Type B pancreatic cell (in vitro differentiated cells): ENCODE measurements around the gene SMIM41. TPM values are rescaled to one million over a fixed set of nuclear protein-coding genes. Genes with fewer than 3 reads are reported as not detected.
"Not testable (repeated sequence)": the region's sequence is repeated elsewhere in the genome, so short reads cannot be mapped to it uniquely, and the experiment has no call there.

Source experiments
- DNase-seq: peaks from one replicate; pipeline ENCODE4 v3.0.0; 2021; ENCODE audit warnings: mixed read lengths; ENCODE audit not compliant: unreplicated experiment; ENCODE audit errors: extremely low spot score
- H3K27ac Mint-ChIP-seq: 2 replicates; pipeline ENCODE4 v1.8.0; 2021; ENCODE audit warnings: mild to moderate bottlenecking, mixed read lengths
- H3K27me3 Mint-ChIP-seq: 2 replicates; pipeline ENCODE4 v1.8.0; 2021; ENCODE audit warnings: mixed read lengths
- H3K36me3 Mint-ChIP-seq: 2 replicates; pipeline ENCODE4 v1.8.0; 2021; ENCODE audit warnings: mixed read lengths
- H3K4me1 Mint-ChIP-seq: one replicate; pipeline ENCODE4 v1.8.0; 2021; ENCODE audit warnings: mixed read lengths; ENCODE audit not compliant: unreplicated experiment
- H3K4me3 Mint-ChIP-seq: 2 replicates; pipeline ENCODE4 v1.8.0; 2021; ENCODE audit warnings: mild to moderate bottlenecking, mixed read lengths
- H3K9me3 Mint-ChIP-seq: 2 replicates; pipeline ENCODE4 v1.8.0; 2021; ENCODE audit warnings: mixed read lengths
- CTCF ChIP-seq: fragments of 200-600 bp; sonication (generic); conservative IDR thresholded peaks from 2 replicates; pipeline ENCODE4 v1.5.0; 2021; ENCODE audit warnings: antibody characterized with exemption, mild to moderate bottlenecking
- total RNA-seq: library from RNA; stranded (reverse); gene quantifications from 2 replicates; pipeline ENCODE4 v1.2.1, GENCODE V29; 2021; ENCODE audit warnings: low replicate concordance

The SMIM41 gene
- total RNA-seq, 1 donor from 2014 or later = not detected

DNA sequence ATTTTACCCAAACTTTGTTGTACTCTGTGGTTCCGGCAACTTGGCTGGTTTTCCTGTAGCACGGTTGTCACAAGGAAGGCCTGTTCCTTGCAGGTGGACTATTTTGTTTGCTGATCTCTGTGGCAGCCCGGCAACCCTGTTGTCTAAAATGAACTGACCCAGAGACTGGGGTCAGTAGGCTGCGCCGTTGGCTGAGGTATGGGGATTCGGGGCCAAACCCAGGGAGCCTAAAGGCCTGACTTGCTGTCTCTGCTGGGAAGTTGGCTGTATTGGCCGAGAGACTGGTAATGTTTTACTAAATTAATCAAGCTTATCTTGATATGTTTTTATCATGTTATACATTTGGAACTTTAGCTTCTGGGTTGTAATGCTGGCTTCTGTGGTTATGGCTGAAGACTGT, 13.8 kb downstream of the SMIM41 start:
- H3K36me3 Mint-ChIP-seq = no peaks in the 10 kb centered on the region
- no peak for DNase-seq
- H3K4me1 Mint-ChIP-seq = no peaks in the 10 kb centered on the region
- peak overlapping the region; percentile 76 for H3K27ac Mint-ChIP-seq
- peaks cover 4% of the 10 kb centered on the region for H3K9me3 Mint-ChIP-seq
- peaks cover 65% of the 10 kb centered on the region for H3K27me3 Mint-ChIP-seq
- H3K4me3 Mint-ChIP-seq = no peak overlapping the region
- no peak for TF ChIP-seq CTCF

DNA sequence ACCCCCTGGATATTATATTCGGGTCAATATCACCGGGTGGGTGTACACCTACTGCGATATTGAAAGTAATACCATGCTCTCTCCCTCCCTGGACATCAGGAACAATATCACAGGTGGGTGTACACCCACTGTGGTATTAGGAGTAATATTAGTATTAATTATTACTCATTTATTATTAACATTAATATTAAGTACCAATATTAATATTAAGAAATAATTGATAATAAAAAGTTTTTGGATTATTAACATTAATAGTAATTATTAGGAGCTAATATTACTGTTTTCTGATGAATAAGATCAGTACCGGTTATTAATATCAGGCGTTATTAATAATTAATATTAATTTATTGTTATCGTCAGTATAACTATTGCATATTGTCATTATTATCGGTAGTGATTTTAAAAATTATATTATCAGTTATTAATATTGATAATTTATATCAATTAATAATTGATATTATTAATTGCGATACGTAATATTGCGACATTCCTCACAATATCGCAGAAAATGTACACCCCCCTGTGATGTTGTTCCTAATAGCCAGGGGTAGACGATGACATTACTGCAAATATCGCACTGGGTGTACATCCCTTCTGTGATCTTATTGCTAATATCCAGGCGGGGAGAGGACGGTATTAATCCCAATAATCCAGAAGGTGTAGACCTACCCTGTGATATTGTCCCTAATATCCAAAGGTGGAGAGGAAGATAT, 17.0 kb downstream of the SMIM41 start:
- H3K4me1 Mint-ChIP-seq = no peaks in the 10 kb centered on the region
- no peak overlapping the region for H3K27ac Mint-ChIP-seq
- no peaks in the 10 kb centered on the region for H3K36me3 Mint-ChIP-seq
- TF ChIP-seq CTCF = no peak
- peaks cover 52% of the 10 kb centered on the region for H3K27me3 Mint-ChIP-seq
- peaks cover 4% of the 10 kb centered on the region for H3K9me3 Mint-ChIP-seq
- no peak overlapping the region for H3K4me3 Mint-ChIP-seq
- no peak for DNase-seq

GRCh38 chr12:52097045-52097666, 17.7 kb downstream of the SMIM41 start:
- no peak for DNase-seq
- peaks cover 4% of the 10 kb centered on the region for H3K9me3 Mint-ChIP-seq
- no peak overlapping the region for H3K4me3 Mint-ChIP-seq
- no peak for TF ChIP-seq CTCF
- H3K4me1 Mint-ChIP-seq = no peaks in the 10 kb centered on the region
- H3K27ac Mint-ChIP-seq = no peak overlapping the region
- H3K36me3 Mint-ChIP-seq = no peaks in the 10 kb centered on the region
- H3K27me3 Mint-ChIP-seq = peaks cover 51% of the 10 kb centered on the region

GRCh38 chr12:52104431-52105089, 25.1 kb downstream of the SMIM41 start:
- H3K4me3 Mint-ChIP-seq, H3K27ac Mint-ChIP-seq, H3K9me3 Mint-ChIP-seq, H3K4me1 Mint-ChIP-seq, DNase-seq, H3K36me3 Mint-ChIP-seq: not testable (repeated sequence)
- H3K27me3 Mint-ChIP-seq = peaks cover 46% of the 10 kb centered on the region

- not testable (repeated sequence) for H3K36me3 Mint-ChIP-seq, H3K9me3 Mint-ChIP-seq, H3K4me1 Mint-ChIP-seq, DNase-seq
- peak overlapping the region; percentile 59 for H3K4me3 Mint-ChIP-seq
- peaks cover 19% of the 10 kb centered on the region for H3K27me3 Mint-ChIP-seq
- H3K27ac Mint-ChIP-seq = peak overlapping the region; percentile 91
Measured at GRCh38 chr12:52116222-52117125, 37.0 kb downstream of the SMIM41 start.

DNA sequence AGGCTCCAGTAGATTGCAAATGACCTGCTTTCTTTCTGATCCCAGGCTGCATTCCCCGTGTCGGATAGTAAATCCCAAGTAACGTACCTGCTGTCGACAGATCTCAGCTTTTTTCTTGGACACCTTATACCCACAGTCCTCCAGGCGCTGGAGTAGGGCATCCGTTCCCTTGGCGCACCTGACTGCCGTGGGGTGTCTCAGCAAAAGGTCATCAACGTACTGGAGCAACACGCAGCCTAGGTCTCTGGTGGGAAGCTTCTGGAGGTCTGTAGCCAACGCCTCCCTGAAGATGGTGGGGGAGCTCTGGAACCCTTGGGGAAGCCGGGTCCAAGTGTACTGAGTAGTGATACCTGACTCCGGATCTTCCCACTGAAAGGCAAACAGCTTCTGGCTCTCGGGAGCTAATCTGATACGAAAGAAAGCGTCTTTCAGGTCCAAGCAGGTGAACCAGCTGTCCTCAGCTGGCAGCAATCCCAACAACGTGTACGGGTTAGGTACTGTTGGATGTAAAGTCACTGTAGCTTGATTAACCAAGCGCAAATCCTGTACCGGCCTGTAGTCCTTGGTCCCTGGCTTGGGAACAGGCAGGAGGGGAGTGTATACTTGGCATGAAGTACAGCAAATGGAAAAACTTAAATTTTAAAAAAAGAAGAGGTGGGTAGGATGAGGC, 38.4 kb downstream of the SMIM41 start:
- H3K27me3 Mint-ChIP-seq = peaks cover 22% of the 10 kb centered on the region
- not testable (repeated sequence) for H3K4me1 Mint-ChIP-seq, H3K4me3 Mint-ChIP-seq, H3K9me3 Mint-ChIP-seq, DNase-seq, H3K36me3 Mint-ChIP-seq
- peak overlapping the region; percentile 55 for H3K27ac Mint-ChIP-seq
